SU-DHL-6 (cell line): ENCODE data around the gene MEGF10.

Experiments used
- H2AFZ ChIP-seq: fragments of 200-600 bp; sonication (generic); 2 replicates; pipeline ENCODE4 v1.6.1; 2014; ENCODE audit warnings: low read depth, mild to moderate bottlenecking, moderate library complexity, mixed read lengths, antibody characterized with exemption, low read length; ENCODE audit not compliant: severe bottlenecking
- H3F3A ChIP-seq: fragments of 200-600 bp; shearing (Covaris generic); 2 replicates; pipeline ENCODE4 v1.6.0; 2016; ENCODE audit warnings: antibody characterized with exemption, mild to moderate bottlenecking; ENCODE audit not compliant: insufficient read depth
- H3K27ac ChIP-seq: fragments of 200-600 bp; sonication (generic); 2 replicates; pipeline ENCODE4 v1.5.1; 2016; ENCODE audit warnings: low read depth, mild to moderate bottlenecking, low read length, moderate library complexity, mixed read lengths
- H3K27me3 ChIP-seq: fragments of 200-600 bp; sonication (generic), shearing (Covaris generic); 2 replicates; pipeline ENCODE4 v1.6.0; 2014; ENCODE audit warnings: mild to moderate bottlenecking, low read length
- H3K36me3 ChIP-seq: fragments of 200-600 bp; sonication (generic); 2 replicates; pipeline ENCODE4 v1.6.1; 2014; ENCODE audit warnings: mild to moderate bottlenecking, low read length, mixed read lengths
- H3K4me2 ChIP-seq: fragments of 300-600, 200-600 bp; shearing (Covaris generic), sonication (generic); 2 replicates; pipeline ENCODE4 v1.6.0; 2014; ENCODE audit warnings: low read length, low read depth, mild to moderate bottlenecking; ENCODE audit not compliant: poor library complexity, severe bottlenecking
- H3K4me3 ChIP-seq: fragments of 200-600 bp; sonication (generic); 2 replicates; pipeline ENCODE4 v1.5.1; 2014; ENCODE audit warnings: antibody characterized with exemption, low read length, mild to moderate bottlenecking, mixed read lengths; ENCODE audit not compliant: insufficient read depth, poor library complexity, severe bottlenecking
- H3K79me2 ChIP-seq: fragments of 200-600 bp; sonication (generic); 2 replicates; pipeline ENCODE4 v1.6.1; 2014; ENCODE audit warnings: mild to moderate bottlenecking, low read length, moderate library complexity; ENCODE audit not compliant: insufficient read depth
- H3K9ac ChIP-seq: fragments of 200-600 bp; sonication (generic); 2 replicates; pipeline ENCODE4 v1.7.0; 2014; ENCODE audit warnings: mild to moderate bottlenecking, low read length
- H3K9me2 ChIP-seq: fragments of 200-600 bp; sonication (generic); replicated peaks from 2 replicates; pipeline ENCODE4 v1.6.1; 2014; ENCODE audit warnings: low read length; ENCODE audit not compliant: insufficient read depth
- H3K9me3 ChIP-seq: fragments of 200-600 bp; sonication (generic); 2 replicates; pipeline ENCODE4 v1.6.1; 2014; ENCODE audit warnings: low read length, mixed read lengths; ENCODE audit not compliant: insufficient read depth
- H4K20me1 ChIP-seq: fragments of 200-600 bp; sonication (generic); 2 replicates; pipeline ENCODE4 v1.6.1; 2014; ENCODE audit warnings: low read depth, mild to moderate bottlenecking, antibody characterized with exemption, low read length, moderate library complexity, mixed read lengths
- EZH2phosphoT487 ChIP-seq: fragments of 200-600 bp; sonication (generic), shearing (Covaris generic); conservative IDR thresholded peaks from 2 replicates; pipeline ENCODE4 v1.6.1; 2018; ENCODE audit warnings: mild to moderate bottlenecking, antibody characterized with exemption, low read length, moderate library complexity, mixed read lengths
- TF ChIP-seq, protein P1 (sequence below): fragments of 200-600 bp; sonication (generic); IDR thresholded peaks from one replicate; pipeline ENCODE4 v1.5.1; 2017; ENCODE audit warnings: antibody characterized with exemption, mild to moderate bottlenecking, low read length, moderate library complexity; ENCODE audit not compliant: insufficient read depth, poor library complexity, severe bottlenecking

Gene MEGF10

DNA sequence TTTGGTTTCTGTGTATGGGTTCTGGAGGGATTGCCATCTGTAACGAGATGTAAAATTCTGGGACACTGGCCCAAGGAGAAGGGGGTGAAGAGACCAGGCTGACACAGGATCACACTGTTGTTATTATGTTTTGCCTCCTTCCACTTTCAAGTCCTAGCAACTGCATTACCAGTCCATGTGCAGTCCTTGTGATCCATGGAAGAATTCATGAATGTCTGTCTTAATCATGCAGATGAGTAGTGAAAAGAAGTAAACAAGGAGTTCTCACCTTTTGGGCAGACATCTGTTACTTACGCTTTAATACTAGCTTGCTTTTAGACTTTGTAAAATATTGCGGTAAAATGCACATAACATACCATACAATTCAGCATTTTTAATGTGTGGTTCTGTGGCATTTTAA, 18.3 kb downstream of the MEGF10 start:
- H3K79me2 ChIP-seq = no peaks in the 10 kb centered on the region
- no peak overlapping the region for H3K27ac ChIP-seq
- no peak overlapping the region for H2AFZ ChIP-seq
- H3F3A ChIP-seq = no peaks in the 10 kb centered on the region
- H3K9me3 ChIP-seq = no peaks in the 10 kb centered on the region
- H3K4me2 ChIP-seq = no peak overlapping the region
- no peaks in the 10 kb centered on the region for H3K36me3 ChIP-seq
- no peak overlapping the region for H3K9ac ChIP-seq
- no peak overlapping the region for H3K4me3 ChIP-seq
- H3K27me3 ChIP-seq = no peaks in the 10 kb centered on the region
- TF ChIP-seq EZH2phosphoT487 = no peak
- TF ChIP-seq, protein P1, sequence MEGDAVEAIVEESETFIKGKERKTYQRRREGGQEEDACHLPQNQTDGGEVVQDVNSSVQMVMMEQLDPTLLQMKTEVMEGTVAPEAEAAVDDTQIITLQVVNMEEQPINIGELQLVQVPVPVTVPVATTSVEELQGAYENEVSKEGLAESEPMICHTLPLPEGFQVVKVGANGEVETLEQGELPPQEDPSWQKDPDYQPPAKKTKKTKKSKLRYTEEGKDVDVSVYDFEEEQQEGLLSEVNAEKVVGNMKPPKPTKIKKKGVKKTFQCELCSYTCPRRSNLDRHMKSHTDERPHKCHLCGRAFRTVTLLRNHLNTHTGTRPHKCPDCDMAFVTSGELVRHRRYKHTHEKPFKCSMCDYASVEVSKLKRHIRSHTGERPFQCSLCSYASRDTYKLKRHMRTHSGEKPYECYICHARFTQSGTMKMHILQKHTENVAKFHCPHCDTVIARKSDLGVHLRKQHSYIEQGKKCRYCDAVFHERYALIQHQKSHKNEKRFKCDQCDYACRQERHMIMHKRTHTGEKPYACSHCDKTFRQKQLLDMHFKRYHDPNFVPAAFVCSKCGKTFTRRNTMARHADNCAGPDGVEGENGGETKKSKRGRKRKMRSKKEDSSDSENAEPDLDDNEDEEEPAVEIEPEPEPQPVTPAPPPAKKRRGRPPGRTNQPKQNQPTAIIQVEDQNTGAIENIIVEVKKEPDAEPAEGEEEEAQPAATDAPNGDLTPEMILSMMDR = no peak
- H3K9me2 ChIP-seq = no peaks in the 10 kb centered on the region
- no peaks in the 10 kb centered on the region for H4K20me1 ChIP-seq

DNA sequence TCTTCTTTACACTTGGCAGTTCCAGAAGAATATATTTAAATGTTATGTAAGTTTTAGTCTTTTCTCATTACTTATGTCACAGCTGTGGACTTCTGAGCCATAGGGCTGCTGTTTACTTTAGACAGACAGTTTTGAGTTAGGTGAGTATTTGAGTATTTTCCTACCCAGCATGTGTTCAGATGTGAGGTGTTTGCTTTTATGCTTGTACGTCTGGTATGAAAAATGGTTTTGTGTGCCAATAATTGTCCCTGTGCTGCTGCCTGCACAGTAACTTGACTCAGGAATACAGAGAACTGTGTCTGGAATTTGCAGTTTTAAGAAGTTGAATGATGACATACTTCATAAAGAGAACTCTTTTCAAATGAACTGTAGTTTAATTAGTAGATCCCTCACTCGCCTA, 20.8 kb downstream of the MEGF10 start:
- no peak overlapping the region for H3K4me2 ChIP-seq
- H4K20me1 ChIP-seq = no peaks in the 10 kb centered on the region
- no peak overlapping the region for H3K9ac ChIP-seq
- no peak overlapping the region for H2AFZ ChIP-seq
- H3K27me3 ChIP-seq = no peaks in the 10 kb centered on the region
- TF ChIP-seq EZH2phosphoT487 = no peak
- TF ChIP-seq, protein P1 = no peak
- H3K27ac ChIP-seq = no peak overlapping the region
- no peaks in the 10 kb centered on the region for H3K79me2 ChIP-seq
- no peaks in the 10 kb centered on the region for H3K36me3 ChIP-seq
- H3K9me2 ChIP-seq = no peaks in the 10 kb centered on the region
- H3F3A ChIP-seq = no peaks in the 10 kb centered on the region
- no peaks in the 10 kb centered on the region for H3K9me3 ChIP-seq
- H3K4me3 ChIP-seq = no peak overlapping the region

DNA sequence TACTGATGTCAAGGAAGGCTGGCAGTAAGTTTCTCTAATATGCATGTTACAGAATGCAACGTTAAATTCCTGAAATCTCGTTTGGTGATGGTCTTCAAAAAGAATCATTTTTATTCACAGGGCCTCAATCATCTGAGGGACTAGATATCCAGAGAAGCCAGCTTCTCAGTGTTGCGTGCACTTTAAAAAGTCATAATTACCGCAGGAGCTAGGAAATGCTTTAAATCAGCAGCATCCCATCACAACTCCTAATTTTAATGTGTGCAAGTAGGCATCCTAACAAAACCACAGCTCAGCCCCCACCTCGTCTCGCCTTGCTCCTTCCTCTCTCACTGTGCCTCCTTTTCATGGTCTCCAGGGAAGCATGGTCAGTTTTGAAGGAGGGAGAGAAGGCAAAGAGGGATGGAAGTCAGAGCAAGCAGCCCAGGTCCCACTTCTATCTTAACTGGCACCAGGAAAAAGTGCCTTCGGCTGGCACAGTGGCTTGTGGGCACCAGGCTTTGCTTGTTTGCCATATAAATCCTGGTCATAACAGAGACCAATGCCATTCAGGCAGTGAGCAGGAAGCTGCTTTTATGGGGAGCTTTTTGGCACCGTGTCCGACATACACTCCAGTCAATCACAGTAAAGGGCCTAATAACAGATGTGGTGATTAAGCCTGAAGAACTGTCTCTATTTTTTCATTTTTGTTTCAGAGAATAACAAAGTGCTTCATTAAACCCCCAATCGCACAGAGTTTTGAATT, 21.4 kb downstream of the MEGF10 start:
- TF ChIP-seq, protein P1 = no peak
- TF ChIP-seq EZH2phosphoT487 = no peak
- Histone ChIP-seq H3K4me2 (no peak overlapping the region), H3K79me2 (no peaks in the 10 kb centered on the region), H3K9ac (no peak overlapping the region), H3K27me3 (no peaks in the 10 kb centered on the region), H3F3A (no peaks in the 10 kb centered on the region), H3K36me3 (no peaks in the 10 kb centered on the region), H4K20me1 (no peaks in the 10 kb centered on the region), H3K9me2 (no peaks in the 10 kb centered on the region), H3K9me3 (no peaks in the 10 kb centered on the region), H3K27ac (no peak overlapping the region), H3K4me3 (no peak overlapping the region), H2AFZ (no peak overlapping the region)
